T1000 (cell line): ENCODE measurements around the gene EVL.
"Not testable (repeated sequence)": the region's sequence is repeated elsewhere in the genome, so short reads cannot be mapped to it uniquely, and the experiment has no call there.

Experiments used
- DNase-seq: peaks from one replicate; lab custom pipeline; 2025; ENCODE audit warnings: mixed read lengths; lab: John Stamatoyannopoulos, UW

EVL gene

GRCh38 chr14:100146531-100147091 lies 81.4 kb downstream of the EVL start:
- no peak for DNase-seq

- no peak for DNase-seq
Observed at GRCh38 chr14:100147181-100147631, 82.0 kb downstream of the EVL start.

GRCh38 chr14:100147691-100148464 lies 82.7 kb downstream of the EVL start:
- no peak for DNase-seq

GRCh38 chr14:100148837-100149731 lies 83.9 kb downstream of the EVL start:
- no peak for DNase-seq

GRCh38 chr14:100149851-100150611 lies 84.8 kb downstream of the EVL start:
- DNase-seq = no peak

- DNase-seq = no peak
Observed at GRCh38 chr14:100150932-100151587, 85.8 kb downstream of the EVL start.

GRCh38 chr14:100152091-100152490 lies 86.9 kb downstream of the EVL start:
- DNase-seq = no peak

- no peak for DNase-seq
Observed at GRCh38 chr14:100153560-100153959, 88.3 kb downstream of the EVL start.

- no peak for DNase-seq
Observed at GRCh38 chr14:100155049-100155621, 89.9 kb downstream of the EVL start.

GRCh38 chr14:100155756-100156616 lies 90.8 kb downstream of the EVL start:
- no peak for DNase-seq

GRCh38 chr14:100156776-100157175 lies 91.6 kb downstream of the EVL start:
- no peak for DNase-seq

- not testable (repeated sequence) for DNase-seq
Observed at GRCh38 chr14:100157548-100158232, 92.5 kb downstream of the EVL start.

- DNase-seq = no peak
Observed at GRCh38 chr14:100158566-100159093, 93.4 kb downstream of the EVL start.

- DNase-seq = no peak
Observed at GRCh38 chr14:100159094-100159864, 94.1 kb downstream of the EVL start, which contains the start of gene DEGS2. TSS of gene DEGS2 (minus strand) at chr14:100159645. CDS start at chr14:100159587, 58 bp downstream.

- no peak for DNase-seq
Observed at GRCh38 chr14:100159865-100160533, 94.8 kb downstream of the EVL start.

- DNase-seq = no peak
Observed at GRCh38 chr14:100160534-100160916, 95.3 kb downstream of the EVL start.

GRCh38 chr14:100165376-100165775 lies 100.2 kb downstream of the EVL start:
- DNase-seq = no peak
